ENCODE data around the gene CFAP61.
"Not testable (repeated sequence)": the region's sequence is repeated elsewhere in the genome, so short reads cannot be mapped to it uniquely, and the experiment has no call there.

CFAP61 gene

GRCh38 chr20:20207291-20207690 is 155.0 kb downstream of the CFAP61 start:
- no peak for DNase-seq (ENCODE audit: low read depth in 2 of 2, low spot score in 1 of 2)

GRCh38 chr20:20207872-20208271 is 155.5 kb downstream of the CFAP61 start:
- no peak for DNase-seq (ENCODE audit: low read depth in 2 of 2, low spot score in 1 of 2)

GRCh38 chr20:20209684-20210083 is 157.4 kb downstream of the CFAP61 start:
- no peak for DNase-seq (ENCODE audit: low read depth in 2 of 2, low spot score in 1 of 2)

DNA sequence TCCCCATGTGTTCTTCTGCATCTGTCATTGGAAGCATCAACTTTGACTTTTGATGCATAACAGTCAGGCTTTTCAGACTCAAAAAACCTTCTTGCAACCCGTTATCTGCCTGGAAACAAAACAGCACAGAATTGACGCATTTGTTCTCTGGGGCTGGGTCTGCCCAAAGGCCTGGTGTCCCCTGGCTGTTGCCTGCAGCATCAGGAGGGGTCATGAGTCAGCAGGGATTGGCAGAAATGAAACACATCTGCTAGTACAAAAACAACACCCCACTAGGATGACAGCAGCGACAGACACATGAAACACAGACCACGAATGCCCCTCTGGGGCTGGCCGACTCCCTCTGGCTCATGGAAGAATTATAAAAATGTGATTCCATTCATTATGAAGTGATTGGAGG is 158.0 kb downstream of the CFAP61 start:
- DNase-seq (ENCODE audit: low read depth in 2 of 2, low spot score in 1 of 2): no peak

GRCh38 chr20:20210943-20211273 is 158.6 kb downstream of the CFAP61 start:
- DNase-seq (ENCODE audit: low read depth in 2 of 2, low spot score in 1 of 2): no peak

- DNase-seq (ENCODE audit: low read depth in 2 of 2, low spot score in 1 of 2): no peak
Observed at GRCh38 chr20:20211274-20211987, 159.1 kb downstream of the CFAP61 start.

DNA sequence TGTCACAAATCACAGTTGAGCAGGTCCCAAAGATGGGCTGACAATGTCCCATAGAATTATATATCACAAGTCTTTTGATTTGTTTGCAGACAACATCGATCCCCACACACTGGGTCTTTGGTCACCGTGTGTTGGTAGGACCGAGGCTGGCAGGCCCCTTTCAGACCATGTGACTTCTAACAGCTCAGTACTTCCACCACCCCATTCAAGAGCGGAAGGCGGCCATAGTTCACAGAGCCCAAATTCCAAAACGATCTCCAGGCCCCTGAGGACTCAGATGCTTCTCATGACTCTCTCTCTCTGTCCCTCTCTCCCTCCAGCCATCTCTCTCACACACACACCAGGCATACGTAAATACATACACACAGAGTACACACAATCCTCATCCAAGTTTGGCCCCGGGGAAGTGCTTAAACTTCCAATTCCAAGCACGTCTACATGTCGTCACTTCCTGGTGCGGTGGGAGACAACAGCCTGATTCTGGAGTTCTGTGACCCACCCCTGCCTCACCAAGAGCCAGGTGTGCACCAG is 159.7 kb downstream of the CFAP61 start:
- no peak for DNase-seq (ENCODE audit: low read depth in 2 of 2, low spot score in 1 of 2)

DNA sequence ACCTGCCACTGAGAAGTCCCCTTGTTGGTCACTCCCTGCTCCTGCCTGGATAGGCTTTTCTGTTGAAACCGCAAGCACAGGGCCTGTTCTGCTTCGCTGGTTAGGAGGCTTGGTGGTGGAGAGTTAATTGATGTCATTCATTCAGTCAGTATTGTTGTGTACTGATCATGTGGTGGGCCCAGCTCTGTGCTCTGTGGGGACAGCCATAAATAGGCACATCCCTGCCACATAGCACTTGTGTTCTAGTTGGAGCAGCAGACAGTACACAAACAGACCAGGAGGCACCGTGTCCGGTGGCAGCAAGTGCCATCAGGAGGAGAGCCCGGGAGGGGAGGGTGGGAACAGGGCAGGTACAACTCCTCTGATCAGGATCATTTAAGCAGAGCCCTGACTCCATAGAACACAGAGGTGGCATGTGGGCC is 160.4 kb downstream of the CFAP61 start:
- no peak for DNase-seq (ENCODE audit: low read depth in 2 of 2, low spot score in 1 of 2)

DNA sequence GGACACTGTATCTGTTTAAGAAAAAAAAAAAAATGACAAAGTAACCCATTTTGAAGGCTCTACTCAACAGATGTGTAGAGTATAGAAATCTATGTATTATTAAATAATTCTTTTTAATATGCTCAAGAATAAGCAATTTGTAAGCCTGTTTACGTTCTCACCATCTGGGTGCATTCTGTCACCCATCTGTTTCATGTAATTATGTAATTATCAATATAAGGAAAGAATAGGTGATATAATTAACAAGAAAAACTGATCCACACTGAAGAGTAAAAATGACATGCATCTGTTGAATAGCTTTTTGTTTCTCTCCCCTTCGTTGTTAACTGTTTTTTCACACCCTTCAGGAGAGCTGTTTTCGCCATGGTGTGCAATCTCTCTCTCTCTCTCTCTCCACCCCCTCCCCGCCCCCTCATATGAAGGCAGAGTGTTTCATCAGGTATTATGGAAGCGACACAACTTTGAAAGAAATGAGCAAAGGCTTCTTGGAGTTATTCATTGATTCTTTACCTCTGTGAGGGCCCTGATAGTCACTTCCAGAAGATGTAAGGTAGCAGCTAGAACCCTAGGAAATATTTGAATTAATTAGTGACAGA is 161.3 kb downstream of the CFAP61 start:
- DNase-seq (ENCODE audit: low read depth in 2 of 2, low spot score in 1 of 2): no peak

GRCh38 chr20:20214757-20215275 is 162.5 kb downstream of the CFAP61 start:
- no peak for DNase-seq (ENCODE audit: low read depth in 2 of 2, low spot score in 1 of 2)

DNA sequence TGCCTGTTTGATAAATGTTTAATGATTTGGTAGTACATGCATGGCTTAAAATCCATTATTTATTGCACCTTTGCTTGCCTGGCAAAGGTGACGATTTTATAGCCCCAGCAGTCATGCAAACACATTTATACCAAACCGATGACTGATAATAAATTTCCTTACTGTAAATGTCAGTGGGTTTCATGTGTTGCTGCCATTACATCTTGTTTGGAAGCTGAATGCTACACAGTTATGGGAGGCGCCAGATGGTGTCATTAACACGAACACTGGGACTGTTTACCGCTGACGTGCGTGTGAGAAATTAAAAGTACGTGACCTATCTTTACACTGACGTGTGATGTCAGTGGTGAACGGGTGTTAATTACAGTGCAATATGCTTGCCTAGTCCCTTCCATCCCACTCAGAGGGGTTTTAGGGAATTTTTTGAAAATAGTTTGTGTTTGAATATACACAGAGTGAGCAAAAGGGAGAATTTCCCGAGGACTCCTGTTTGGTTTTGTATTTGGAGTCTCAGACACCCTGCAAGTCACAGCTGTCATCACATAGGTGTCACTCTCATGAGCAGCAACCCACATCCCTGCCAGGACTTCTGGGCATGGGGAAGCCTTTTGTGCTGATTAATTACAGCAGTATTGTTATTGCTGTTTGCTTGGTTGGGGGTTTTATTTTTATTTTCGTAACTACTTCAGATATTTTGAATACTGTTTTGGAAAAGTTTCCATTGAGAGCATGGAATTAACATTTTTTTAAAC is 163.8 kb downstream of the CFAP61 start:
- DNase-seq (ENCODE audit: low read depth in 2 of 2, low spot score in 1 of 2): no peak

GRCh38 chr20:20216941-20217340 is 164.6 kb downstream of the CFAP61 start:
- no peak for DNase-seq (ENCODE audit: low read depth in 2 of 2, low spot score in 1 of 2)

DNA sequence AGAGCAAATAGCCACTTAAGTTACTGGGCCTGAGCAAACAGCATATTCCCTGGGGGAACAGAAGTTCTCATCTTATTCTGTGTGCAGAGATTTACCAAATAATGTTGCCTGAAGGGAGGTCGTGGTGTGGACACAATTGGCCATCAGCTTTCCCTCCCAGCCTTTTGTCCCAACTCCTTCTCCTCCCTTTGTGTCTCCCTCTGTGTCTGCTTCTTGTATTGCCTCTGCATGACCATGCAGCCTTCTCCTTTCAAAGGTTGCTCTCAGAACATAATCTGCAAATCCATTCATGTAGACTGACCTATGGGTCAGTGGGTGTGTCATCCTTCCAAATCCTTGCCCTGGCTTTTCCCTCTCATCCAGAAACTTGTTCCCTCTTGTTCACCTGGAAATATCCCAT is 165.3 kb downstream of the CFAP61 start:
- no peak for DNase-seq (ENCODE audit: low read depth in 2 of 2, low spot score in 1 of 2)

GRCh38 chr20:20218106-20218505 is 165.8 kb downstream of the CFAP61 start:
- DNase-seq (ENCODE audit: low read depth in 2 of 2, low spot score in 1 of 2): not testable (repeated sequence)

DNA sequence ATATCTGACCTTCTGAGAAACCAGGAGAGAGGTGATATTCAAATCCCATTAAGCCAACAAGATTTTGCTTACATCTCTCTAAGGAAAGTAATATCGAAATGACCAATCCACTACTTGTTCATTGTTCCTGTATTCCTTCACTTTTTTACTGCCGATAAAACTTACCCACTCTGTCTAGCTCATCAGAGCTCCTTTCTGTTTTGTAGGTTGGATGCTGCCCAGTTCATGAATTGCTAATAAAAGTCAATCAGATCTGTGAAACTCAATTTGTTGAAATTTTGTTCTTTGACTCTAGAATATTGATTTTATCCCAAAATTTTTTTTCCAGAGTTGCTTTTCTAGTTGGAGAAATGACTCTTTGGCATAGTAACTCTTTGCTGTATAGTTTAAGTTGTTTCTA is 166.7 kb downstream of the CFAP61 start:
- no peak for DNase-seq (ENCODE audit: low read depth in 2 of 2, low spot score in 1 of 2)

DNA sequence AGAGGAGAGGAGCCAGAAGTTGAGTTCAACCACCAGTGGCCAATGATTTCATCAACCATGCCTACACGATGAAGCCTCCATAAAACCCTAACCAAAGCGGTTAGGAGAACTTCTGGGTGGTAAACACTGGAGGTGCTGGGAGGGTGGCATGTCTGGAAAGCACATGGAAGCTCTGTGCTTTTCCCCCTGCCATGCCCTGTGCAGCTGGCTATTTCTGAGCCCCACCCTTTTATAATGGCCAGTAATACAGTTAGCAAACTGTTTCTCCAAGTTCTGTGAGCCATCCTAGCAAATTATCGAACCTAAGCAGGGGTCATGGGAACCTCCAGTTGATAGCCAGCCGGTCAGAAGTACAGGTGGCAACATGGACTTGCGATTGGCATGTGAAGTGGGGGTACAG is 167.8 kb downstream of the CFAP61 start:
- DNase-seq (ENCODE audit: low read depth in 2 of 2, low spot score in 1 of 2): no peak

DNA sequence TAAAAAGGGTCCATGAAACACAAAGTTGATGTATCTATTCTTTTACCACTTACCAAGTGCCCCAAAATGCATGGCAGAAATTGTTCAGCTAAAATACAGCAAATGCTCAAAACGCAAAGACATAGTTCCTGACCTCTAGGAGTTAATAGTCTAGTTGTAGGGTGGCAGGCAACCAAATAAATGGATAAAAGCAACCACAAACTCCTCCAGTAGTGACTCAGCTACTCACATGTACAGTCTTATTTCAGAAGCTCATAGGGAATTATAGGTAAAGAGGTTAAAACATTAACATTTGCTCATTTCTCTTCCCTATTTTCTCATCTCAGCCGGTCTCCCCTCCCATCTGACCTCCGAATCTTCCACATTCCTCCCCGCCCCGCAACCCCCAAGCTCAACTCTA is 171.6 kb downstream of the CFAP61 start:
- no peak for DNase-seq (ENCODE audit: low read depth in 2 of 2, low spot score in 1 of 2)

- DNase-seq (ENCODE audit: low read depth in 2 of 2, low spot score in 1 of 2): no peak
Observed at GRCh38 chr20:20224806-20225205, 172.5 kb downstream of the CFAP61 start.

GRCh38 chr20:20225325-20226043 is 173.2 kb downstream of the CFAP61 start:
- DNase-seq (ENCODE audit: low read depth in 2 of 2, low spot score in 1 of 2): no peak

DNA sequence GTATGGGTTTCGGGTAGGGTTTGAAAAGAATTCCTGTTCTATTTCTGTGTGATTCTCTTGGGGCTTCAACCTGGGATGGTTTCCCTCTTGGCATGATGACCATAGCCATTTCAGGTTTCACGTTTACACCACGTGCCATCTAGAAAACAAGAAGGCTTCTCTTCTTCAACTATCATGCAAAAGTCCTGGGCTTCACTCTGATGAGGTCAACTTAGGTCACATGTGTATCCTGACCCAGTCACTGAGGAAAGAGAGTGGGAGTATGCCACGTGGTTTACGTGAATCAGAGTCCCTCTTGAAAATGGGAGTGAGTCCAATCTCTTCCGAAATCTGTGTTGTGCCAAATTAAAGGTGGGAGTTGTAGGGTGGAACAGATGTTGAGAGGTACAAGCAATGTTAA is 174.2 kb downstream of the CFAP61 start:
- no peak for DNase-seq (ENCODE audit: low read depth in 2 of 2, low spot score in 1 of 2)

- no peak for DNase-seq (ENCODE audit: low read depth in 2 of 2, low spot score in 1 of 2)
Observed at GRCh38 chr20:20227013-20227571, 174.8 kb downstream of the CFAP61 start.

Data from stimulated activated CD8-positive, alpha-beta memory T cell treated with anti-CD3 and anti-CD28 coated beads, Interleukin-4, amount 100 ng/mL, for 4 hours (primary cell).